ENCODE data around the gene DRC3. TPM values are rescaled to one million over a fixed set of nuclear protein-coding genes. Genes with fewer than 3 reads are reported as not detected.

Gene DRC3
- polyA plus RNA-seq, 1 donor (not counting 4 experiments of a cell fraction or from before 2014, with no cell fraction given): 0.69 TPM

DNA sequence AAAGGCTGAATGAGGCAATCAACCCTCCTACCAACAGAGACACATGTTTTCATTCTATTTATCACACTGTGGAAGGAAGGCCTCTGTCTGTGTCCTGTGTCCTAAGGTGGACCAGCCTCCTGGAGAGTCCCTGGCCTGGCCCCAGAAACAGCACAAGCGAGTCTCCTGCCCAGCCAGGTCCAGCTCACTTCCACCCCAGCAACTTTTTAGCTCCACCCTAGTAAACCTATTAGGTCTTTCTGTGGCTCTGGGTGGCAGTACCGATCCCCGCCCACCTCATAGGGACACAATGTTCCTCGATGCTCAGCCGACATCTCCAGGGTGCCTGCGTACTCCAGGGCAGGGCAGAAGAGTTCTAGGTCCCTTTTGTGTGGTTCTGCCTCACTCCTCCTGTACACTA lies 10.7 kb downstream of the DRC3 start:
- FAIRE-seq: no peak
- Histone ChIP-seq H3K4me3 (ENCODE audit: control insufficient read depth in 2 of 3, extremely low read depth in 1 of 3, insufficient read depth in 2 of 3, low read depth in 1 of 3, low read length in 3 of 3) (no peak overlapping the region), H3K9ac (ENCODE audit: control insufficient read depth, extremely low read depth, insufficient read depth, low read length) (no peak overlapping the region), H3K9me1 (ENCODE audit: control insufficient read depth, extremely low read depth, insufficient read depth, low read length) (no peaks in the 10 kb centered on the region), H2AFZ (ENCODE audit: control insufficient read depth, low read length) (peak overlapping the region; percentile 32), H3K4me1 (ENCODE audit: control insufficient read depth, extremely low read depth, insufficient read depth, low read length) (peaks cover 3% of the 10 kb centered on the region), H3K36me3 (ENCODE audit: control insufficient read depth in 2 of 2, extremely low read depth in 1 of 2, insufficient read depth in 2 of 2, low read length in 2 of 2) (no peaks in the 10 kb centered on the region), H3K9me3 (ENCODE audit: control insufficient read depth, low read depth, low read length) (no peaks in the 10 kb centered on the region), H3K79me2 (ENCODE audit: control insufficient read depth, insufficient read depth, low read length) (no peaks in the 10 kb centered on the region), H4K20me1 (ENCODE audit: control insufficient read depth, extremely low read depth, insufficient read depth, low read length) (no peaks in the 10 kb centered on the region), H3K27ac (ENCODE audit: control insufficient read depth, insufficient read depth, low read length) (no peak overlapping the region), H3K4me2 (ENCODE audit: control insufficient read depth, extremely low read depth, insufficient read depth, low read depth, low read length) (no peak overlapping the region), H3K27me3 (ENCODE audit: control insufficient read depth, extremely low read depth, insufficient read depth, low read length) (no peaks in the 10 kb centered on the region)
- dilution Hi-C loops (cut with MboI; ENCODE audit: extremely low pct_ligation_motif_present, low sequenced_read_pairs): no loop called here
- TF ChIP-seq EZH2 (IDR thresholded peaks at IDR 0.05; ENCODE audit: low read length): no peak
- TF ChIP-seq, protein P1, sequence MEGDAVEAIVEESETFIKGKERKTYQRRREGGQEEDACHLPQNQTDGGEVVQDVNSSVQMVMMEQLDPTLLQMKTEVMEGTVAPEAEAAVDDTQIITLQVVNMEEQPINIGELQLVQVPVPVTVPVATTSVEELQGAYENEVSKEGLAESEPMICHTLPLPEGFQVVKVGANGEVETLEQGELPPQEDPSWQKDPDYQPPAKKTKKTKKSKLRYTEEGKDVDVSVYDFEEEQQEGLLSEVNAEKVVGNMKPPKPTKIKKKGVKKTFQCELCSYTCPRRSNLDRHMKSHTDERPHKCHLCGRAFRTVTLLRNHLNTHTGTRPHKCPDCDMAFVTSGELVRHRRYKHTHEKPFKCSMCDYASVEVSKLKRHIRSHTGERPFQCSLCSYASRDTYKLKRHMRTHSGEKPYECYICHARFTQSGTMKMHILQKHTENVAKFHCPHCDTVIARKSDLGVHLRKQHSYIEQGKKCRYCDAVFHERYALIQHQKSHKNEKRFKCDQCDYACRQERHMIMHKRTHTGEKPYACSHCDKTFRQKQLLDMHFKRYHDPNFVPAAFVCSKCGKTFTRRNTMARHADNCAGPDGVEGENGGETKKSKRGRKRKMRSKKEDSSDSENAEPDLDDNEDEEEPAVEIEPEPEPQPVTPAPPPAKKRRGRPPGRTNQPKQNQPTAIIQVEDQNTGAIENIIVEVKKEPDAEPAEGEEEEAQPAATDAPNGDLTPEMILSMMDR (optimal IDR thresholded peaks at IDR 0.05 in 1 of 3, IDR thresholded peaks at IDR 0.05 in 1 of 3, conservative IDR thresholded peaks at IDR 0.05 in 1 of 3; ENCODE audit: extremely low read depth in 1 of 3, insufficient read depth in 2 of 3, low read length in 3 of 3): no peak
- DNase-seq (ENCODE audit: low read depth, low spot score): no peak

DNA sequence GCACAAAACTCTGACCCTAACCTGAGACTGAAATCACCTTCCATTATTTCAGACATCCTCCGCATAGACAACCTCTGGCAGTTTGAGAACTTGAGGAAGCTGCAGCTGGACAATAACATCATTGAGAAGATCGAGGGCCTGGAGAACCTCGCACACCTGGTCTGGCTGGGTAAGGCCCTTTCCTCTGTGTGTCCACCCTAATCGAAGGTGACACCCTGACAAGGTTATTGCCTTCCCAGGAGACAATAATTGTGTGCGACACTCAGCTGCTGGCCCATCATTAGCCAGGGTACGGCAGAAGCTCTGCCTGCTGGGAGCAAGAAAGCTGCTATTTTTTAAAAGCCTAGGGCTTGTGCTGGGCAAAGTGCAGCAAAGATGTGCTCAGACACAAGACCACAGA lies 11.1 kb downstream of the DRC3 start:
- FAIRE-seq (no peak), DNase-seq (ENCODE audit: low read depth, low spot score) (no peak)
- Histone ChIP-seq H3K27ac (ENCODE audit: control insufficient read depth, insufficient read depth, low read length) (no peak overlapping the region), H3K36me3 (ENCODE audit: control insufficient read depth in 2 of 2, extremely low read depth in 1 of 2, insufficient read depth in 2 of 2, low read length in 2 of 2) (no peaks in the 10 kb centered on the region), H3K79me2 (ENCODE audit: control insufficient read depth, insufficient read depth, low read length) (no peaks in the 10 kb centered on the region), H3K9ac (ENCODE audit: control insufficient read depth, extremely low read depth, insufficient read depth, low read length) (no peak overlapping the region), H2AFZ (ENCODE audit: control insufficient read depth, low read length) (peak overlapping the region; percentile 32), H3K9me3 (ENCODE audit: control insufficient read depth, low read depth, low read length) (no peaks in the 10 kb centered on the region), H3K4me2 (ENCODE audit: control insufficient read depth, extremely low read depth, insufficient read depth, low read depth, low read length) (no peak overlapping the region), H3K4me1 (ENCODE audit: control insufficient read depth, extremely low read depth, insufficient read depth, low read length) (peaks cover 3% of the 10 kb centered on the region), H3K9me1 (ENCODE audit: control insufficient read depth, extremely low read depth, insufficient read depth, low read length) (no peaks in the 10 kb centered on the region), H3K4me3 (ENCODE audit: control insufficient read depth in 2 of 3, extremely low read depth in 1 of 3, insufficient read depth in 2 of 3, low read depth in 1 of 3, low read length in 3 of 3) (no peak overlapping the region), H4K20me1 (ENCODE audit: control insufficient read depth, extremely low read depth, insufficient read depth, low read length) (no peaks in the 10 kb centered on the region), H3K27me3 (ENCODE audit: control insufficient read depth, extremely low read depth, insufficient read depth, low read length) (no peaks in the 10 kb centered on the region)
- dilution Hi-C loops (cut with MboI; ENCODE audit: extremely low pct_ligation_motif_present, low sequenced_read_pairs): no loop called here
- TF ChIP-seq EZH2 (IDR thresholded peaks at IDR 0.05; ENCODE audit: low read length): no peak
- TF ChIP-seq, protein P1 (optimal IDR thresholded peaks at IDR 0.05 in 1 of 3, IDR thresholded peaks at IDR 0.05 in 1 of 3, conservative IDR thresholded peaks at IDR 0.05 in 1 of 3; ENCODE audit: extremely low read depth in 1 of 3, insufficient read depth in 2 of 3, low read length in 3 of 3): no peak
